Hepatocyte (in vitro differentiated cells): ENCODE results near the gene ANO3.

Source experiments
- EZH2 ChIP-seq: fragments of 200-600 bp; sonication (generic); IDR thresholded peaks from 2 replicates; pipeline ENCODE4 v1.6.1; 2016; ENCODE audit warnings: antibody characterized with exemption, mild to moderate bottlenecking, borderline replicate concordance
- TF ChIP-seq, protein P1 (sequence below): fragments of 200-600 bp; sonication (generic); IDR thresholded peaks from 2 replicates; pipeline ENCODE4 v1.5.1; 2016; ENCODE audit warnings: antibody characterized with exemption, mild to moderate bottlenecking; ENCODE audit not compliant: poor library complexity

DNA sequence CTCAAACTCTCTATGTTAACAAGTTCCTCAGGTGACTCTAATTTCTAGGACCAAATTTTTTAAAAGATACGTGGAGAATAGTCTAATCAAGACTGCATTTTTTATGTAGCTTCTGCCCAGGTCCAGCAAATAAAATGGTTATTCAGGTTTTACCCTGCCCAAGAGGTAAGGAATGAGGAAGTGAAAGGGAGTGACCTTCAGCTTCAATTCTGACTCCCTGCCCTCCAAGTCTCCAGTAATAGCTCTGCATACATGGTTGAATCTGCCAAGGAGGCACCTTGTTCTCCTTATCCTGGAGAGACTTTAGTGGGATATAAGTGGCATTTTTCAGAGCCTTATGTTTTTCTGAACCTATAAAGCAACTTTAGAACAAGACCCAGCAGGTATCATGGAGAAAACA is 224.7 kb downstream of the ANO3 start:
- TF ChIP-seq, protein P1, sequence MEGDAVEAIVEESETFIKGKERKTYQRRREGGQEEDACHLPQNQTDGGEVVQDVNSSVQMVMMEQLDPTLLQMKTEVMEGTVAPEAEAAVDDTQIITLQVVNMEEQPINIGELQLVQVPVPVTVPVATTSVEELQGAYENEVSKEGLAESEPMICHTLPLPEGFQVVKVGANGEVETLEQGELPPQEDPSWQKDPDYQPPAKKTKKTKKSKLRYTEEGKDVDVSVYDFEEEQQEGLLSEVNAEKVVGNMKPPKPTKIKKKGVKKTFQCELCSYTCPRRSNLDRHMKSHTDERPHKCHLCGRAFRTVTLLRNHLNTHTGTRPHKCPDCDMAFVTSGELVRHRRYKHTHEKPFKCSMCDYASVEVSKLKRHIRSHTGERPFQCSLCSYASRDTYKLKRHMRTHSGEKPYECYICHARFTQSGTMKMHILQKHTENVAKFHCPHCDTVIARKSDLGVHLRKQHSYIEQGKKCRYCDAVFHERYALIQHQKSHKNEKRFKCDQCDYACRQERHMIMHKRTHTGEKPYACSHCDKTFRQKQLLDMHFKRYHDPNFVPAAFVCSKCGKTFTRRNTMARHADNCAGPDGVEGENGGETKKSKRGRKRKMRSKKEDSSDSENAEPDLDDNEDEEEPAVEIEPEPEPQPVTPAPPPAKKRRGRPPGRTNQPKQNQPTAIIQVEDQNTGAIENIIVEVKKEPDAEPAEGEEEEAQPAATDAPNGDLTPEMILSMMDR: no peak
- no peak for TF ChIP-seq EZH2
